ENCODE measurements around the gene RPP21.

The RPP21 gene

DNA sequence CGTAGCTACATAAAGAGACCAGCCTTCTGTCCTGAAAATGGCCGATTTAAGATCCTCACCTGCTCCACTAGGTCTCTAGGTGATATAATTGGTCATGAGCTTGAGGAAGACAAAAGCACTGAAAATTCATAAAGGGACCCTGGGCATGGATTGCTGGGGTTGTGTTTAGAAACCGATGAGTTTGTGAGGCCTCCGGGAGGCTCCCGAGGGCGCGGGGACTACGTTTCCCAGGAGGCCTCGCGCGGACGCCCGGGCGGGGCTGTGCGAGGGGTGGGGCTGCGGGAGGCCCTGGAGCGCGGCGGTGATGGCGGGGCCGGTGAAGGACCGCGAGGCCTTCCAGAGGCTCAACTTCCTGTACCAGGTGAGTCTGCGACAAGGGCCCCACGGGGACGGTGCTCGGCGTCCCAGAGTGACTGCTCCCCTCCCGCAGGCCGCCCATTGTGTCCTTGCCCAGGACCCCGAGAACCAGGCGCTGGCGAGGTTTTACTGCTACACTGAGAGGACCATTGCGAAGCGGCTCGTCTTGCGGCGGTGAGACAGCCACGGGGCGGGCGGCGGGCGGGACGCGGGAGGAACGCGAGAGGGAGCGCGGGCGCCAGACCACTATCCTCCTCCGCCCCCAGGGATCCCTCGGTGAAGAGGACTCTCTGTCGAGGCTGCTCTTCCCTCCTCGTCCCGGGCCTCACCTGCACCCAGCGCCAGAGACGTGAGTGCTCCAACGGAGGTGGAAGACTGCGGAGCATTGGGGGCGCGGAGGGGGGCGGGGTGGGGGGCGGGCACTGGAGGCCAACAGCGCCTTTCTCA, at the start of gene RPP21 (continued):
- no peak for TF ChIP-seq ZNF311 (tag by site-specific recombination; IDR thresholded peaks at IDR 0.05; ENCODE audit: borderline replicate concordance)
- TF ChIP-seq TRIM28 (IDR thresholded peaks at IDR 0.05; ENCODE audit: borderline replicate concordance, low read length): no peak
- TF ChIP-seq WT1 (tag by site-specific recombination; IDR thresholded peaks at IDR 0.05): peak; percentile 61; the same call in 1 of the 2 replicates
- peak; percentile 93 for TF ChIP-seq ZNF335 (tag by site-specific recombination; conservative IDR thresholded peaks at IDR 0.05)
- TF ChIP-seq ZNF660 (tag by site-specific recombination; IDR thresholded peaks at IDR 0.05): 0 out of 2 replicates have a peak, but pooled peaks have one; percentile 68
- TF ChIP-seq ZFP41 (tag by site-specific recombination; IDR thresholded peaks at IDR 0.05; ENCODE audit: borderline replicate concordance): no peak
- no peak for TF ChIP-seq ZNF114 (tag by site-specific recombination; IDR thresholded peaks at IDR 0.05)
- TF ChIP-seq ZNF157 (tag by site-specific recombination; IDR thresholded peaks at IDR 0.05): no peak
- no peak for TF ChIP-seq ZNF560 (tag by site-specific recombination; IDR thresholded peaks at IDR 0.05; ENCODE audit: borderline replicate concordance)
- no peak for TF ChIP-seq ZBTB1 (tag by site-specific recombination; IDR thresholded peaks at IDR 0.05)
- TF ChIP-seq ZNF23 (tag by site-specific recombination; IDR thresholded peaks at IDR 0.05; ENCODE audit: borderline replicate concordance): no peak
- peak; percentile 83 for TF ChIP-seq KLF9 (tag by site-specific recombination; IDR thresholded peaks at IDR 0.05; ENCODE audit: low read depth)
- peak; percentile 69; the same call in 1 of the 2 replicates for TF ChIP-seq ZNF629 (tag by site-specific recombination; IDR thresholded peaks at IDR 0.05)
- TF ChIP-seq OVOL3 (tag by site-specific recombination; IDR thresholded peaks at IDR 0.05): peak; percentile 66; the same call in 1 of the 2 replicates
- peak; percentile 81; the same call in 1 of the 2 replicates for TF ChIP-seq GLI4 (tag by site-specific recombination; IDR thresholded peaks at IDR 0.05)
- no peak for TF ChIP-seq ZNF248 (tag by site-specific recombination; IDR thresholded peaks at IDR 0.05)
- TF ChIP-seq ZNF792 (tag by site-specific recombination; IDR thresholded peaks at IDR 0.05): peak; percentile 79; the same call in 1 of the 2 replicates
- 0 out of 2 replicates have a peak, but pooled peaks have one; percentile 66 for TF ChIP-seq HOXC10 (CRISPR knock-in tag; IDR thresholded peaks at IDR 0.05)
- peak; percentile 60; the same call in 1 of the 2 replicates for TF ChIP-seq ZBTB7A (tag by site-specific recombination; IDR thresholded peaks at IDR 0.05; ENCODE audit: low read depth)
- TF ChIP-seq ZNF433 (tag by site-specific recombination; IDR thresholded peaks at IDR 0.05; ENCODE audit: low read depth): no peak
- TF ChIP-seq ZNF24 (tag by site-specific recombination; IDR thresholded peaks at IDR 0.05): 0 out of 2 replicates have a peak, but pooled peaks have one; percentile 23
- peak; percentile 95 for TF ChIP-seq ZXDB (tag by site-specific recombination; IDR thresholded peaks at IDR 0.05)
- no peak for TF ChIP-seq ZNF785 (tag by site-specific recombination; IDR thresholded peaks at IDR 0.05)
- peak; percentile 81 for TF ChIP-seq ZNF561 (tag by site-specific recombination; IDR thresholded peaks at IDR 0.05; ENCODE audit: borderline replicate concordance)
- TF ChIP-seq ZNF510 (tag by site-specific recombination; IDR thresholded peaks at IDR 0.05; ENCODE audit: insufficient replicate concordance): no peak
- TF ChIP-seq ZBTB21 (tag by site-specific recombination; IDR thresholded peaks at IDR 0.05): no peak
- 0 out of 2 replicates have a peak, but pooled peaks have one; percentile 50 for TF ChIP-seq ZSCAN23 (tag by site-specific recombination; IDR thresholded peaks at IDR 0.05)
- peak; percentile 95 for TF ChIP-seq ZBTB20 (tag by site-specific recombination; IDR thresholded peaks at IDR 0.05)
- no peak for TF ChIP-seq ZNF521 (tag by site-specific recombination; IDR thresholded peaks at IDR 0.05)
- TF ChIP-seq ZNF324 (tag by site-specific recombination; IDR thresholded peaks at IDR 0.05): 0 out of 2 replicates have a peak, but pooled peaks have one; percentile 84
- TF ChIP-seq ZNF449 (tag by site-specific recombination; IDR thresholded peaks at IDR 0.05): peak; percentile 34; the same call in 1 of the 2 replicates
- TF ChIP-seq, protein P1, sequence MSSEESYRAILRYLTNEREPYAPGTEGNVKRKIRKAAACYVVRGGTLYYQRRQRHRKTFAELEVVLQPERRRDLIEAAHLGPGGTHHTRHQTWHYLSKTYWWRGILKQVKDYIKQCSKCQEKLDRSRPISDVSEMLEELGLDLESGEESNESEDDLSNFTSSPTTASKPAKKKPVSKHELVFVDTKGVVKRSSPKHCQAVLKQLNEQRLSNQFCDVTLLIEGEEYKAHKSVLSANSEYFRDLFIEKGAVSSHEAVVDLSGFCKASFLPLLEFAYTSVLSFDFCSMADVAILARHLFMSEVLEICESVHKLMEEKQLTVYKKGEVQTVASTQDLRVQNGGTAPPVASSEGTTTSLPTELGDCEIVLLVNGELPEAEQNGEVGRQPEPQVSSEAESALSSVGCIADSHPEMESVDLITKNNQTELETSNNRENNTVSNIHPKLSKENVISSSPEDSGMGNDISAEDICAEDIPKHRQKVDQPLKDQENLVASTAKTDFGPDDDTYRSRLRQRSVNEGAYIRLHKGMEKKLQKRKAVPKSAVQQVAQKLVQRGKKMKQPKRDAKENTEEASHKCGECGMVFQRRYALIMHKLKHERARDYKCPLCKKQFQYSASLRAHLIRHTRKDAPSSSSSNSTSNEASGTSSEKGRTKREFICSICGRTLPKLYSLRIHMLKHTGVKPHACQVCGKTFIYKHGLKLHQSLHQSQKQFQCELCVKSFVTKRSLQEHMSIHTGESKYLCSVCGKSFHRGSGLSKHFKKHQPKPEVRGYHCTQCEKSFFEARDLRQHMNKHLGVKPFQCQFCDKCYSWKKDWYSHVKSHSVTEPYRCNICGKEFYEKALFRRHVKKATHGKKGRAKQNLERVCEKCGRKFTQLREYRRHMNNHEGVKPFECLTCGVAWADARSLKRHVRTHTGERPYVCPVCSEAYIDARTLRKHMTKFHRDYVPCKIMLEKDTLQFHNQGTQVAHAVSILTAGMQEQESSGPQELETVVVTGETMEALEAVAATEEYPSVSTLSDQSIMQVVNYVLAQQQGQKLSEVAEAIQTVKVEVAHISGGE (tag by site-specific recombination; conservative IDR thresholded peaks at IDR 0.05; ENCODE audit: low read depth): peak; percentile 85
- no peak for TF ChIP-seq BCL6B (tag by site-specific recombination; IDR thresholded peaks at IDR 0.05)
- TF ChIP-seq ZNF362 (tag by site-specific recombination; IDR thresholded peaks at IDR 0.05): no peak
